Kidney epithelial cell (primary cell): ENCODE results near the gene ITLN1. TPM values are rescaled to one million over a fixed set of nuclear protein-coding genes. Genes with fewer than 3 reads are reported as not detected.

ENCODE experiments used
- DNase-seq: peaks from one replicate; pipeline ENCODE4 v3.0.0-alpha.2; 2010; ENCODE audit warnings: low read depth
- H3K27me3 ChIP-seq: 2 replicates; pipeline ENCODE4 v1.6.0; 2011; ENCODE audit warnings: low read length; ENCODE audit not compliant: control insufficient read depth, insufficient read depth
- H3K36me3 ChIP-seq: 2 replicates; pipeline ENCODE4 v1.5.1; 2011; ENCODE audit warnings: low read length; ENCODE audit not compliant: control insufficient read depth, insufficient read depth
- H3K4me3 ChIP-seq: 2 replicates; pipeline ENCODE4 v1.5.1; 2011; ENCODE audit warnings: low read depth, mild to moderate bottlenecking, control low read depth, low read length
- total RNA-seq: library from RNA; depleted of rRNA; stranded (reverse); fragments of >200 nt; gene quantifications from 2 replicates; pipeline ENCODE4 v1.2.3, GENCODE V29; 2015
- TF ChIP-seq, protein P1 (sequence below): IDR thresholded peaks from 2 replicates; pipeline ENCODE4 v1.5.1; 2011; ENCODE audit warnings: mild to moderate bottlenecking, moderate library complexity, low read length, control low read depth, inconsistent platforms; ENCODE audit not compliant: insufficient read depth, poor library complexity, severe bottlenecking

Gene ITLN1
- total RNA-seq, 1 donor from 2014 or later: not detected

GRCh38 chr1:160865337-160865736 lies 19.6 kb downstream of the ITLN1 start:
- Histone ChIP-seq H3K27me3 (no peaks in the 10 kb centered on the region), H3K4me3 (no peak overlapping the region), H3K36me3 (no peaks in the 10 kb centered on the region)
- TF ChIP-seq, protein P1, sequence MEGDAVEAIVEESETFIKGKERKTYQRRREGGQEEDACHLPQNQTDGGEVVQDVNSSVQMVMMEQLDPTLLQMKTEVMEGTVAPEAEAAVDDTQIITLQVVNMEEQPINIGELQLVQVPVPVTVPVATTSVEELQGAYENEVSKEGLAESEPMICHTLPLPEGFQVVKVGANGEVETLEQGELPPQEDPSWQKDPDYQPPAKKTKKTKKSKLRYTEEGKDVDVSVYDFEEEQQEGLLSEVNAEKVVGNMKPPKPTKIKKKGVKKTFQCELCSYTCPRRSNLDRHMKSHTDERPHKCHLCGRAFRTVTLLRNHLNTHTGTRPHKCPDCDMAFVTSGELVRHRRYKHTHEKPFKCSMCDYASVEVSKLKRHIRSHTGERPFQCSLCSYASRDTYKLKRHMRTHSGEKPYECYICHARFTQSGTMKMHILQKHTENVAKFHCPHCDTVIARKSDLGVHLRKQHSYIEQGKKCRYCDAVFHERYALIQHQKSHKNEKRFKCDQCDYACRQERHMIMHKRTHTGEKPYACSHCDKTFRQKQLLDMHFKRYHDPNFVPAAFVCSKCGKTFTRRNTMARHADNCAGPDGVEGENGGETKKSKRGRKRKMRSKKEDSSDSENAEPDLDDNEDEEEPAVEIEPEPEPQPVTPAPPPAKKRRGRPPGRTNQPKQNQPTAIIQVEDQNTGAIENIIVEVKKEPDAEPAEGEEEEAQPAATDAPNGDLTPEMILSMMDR: no peak
- DNase-seq: no peak

- Histone ChIP-seq H3K27me3 (no peaks in the 10 kb centered on the region), H3K4me3 (no peak overlapping the region), H3K36me3 (no peaks in the 10 kb centered on the region)
- DNase-seq: no peak
- TF ChIP-seq, protein P1: no peak
Observed at GRCh38 chr1:160864173-160864572, 20.8 kb downstream of the ITLN1 start.

GRCh38 chr1:160863774-160864131 lies 21.2 kb downstream of the ITLN1 start:
- no peak overlapping the region for H3K4me3 ChIP-seq
- no peaks in the 10 kb centered on the region for H3K36me3 ChIP-seq
- TF ChIP-seq, protein P1: no peak
- H3K27me3 ChIP-seq: no peaks in the 10 kb centered on the region
- no peak for DNase-seq

DNA sequence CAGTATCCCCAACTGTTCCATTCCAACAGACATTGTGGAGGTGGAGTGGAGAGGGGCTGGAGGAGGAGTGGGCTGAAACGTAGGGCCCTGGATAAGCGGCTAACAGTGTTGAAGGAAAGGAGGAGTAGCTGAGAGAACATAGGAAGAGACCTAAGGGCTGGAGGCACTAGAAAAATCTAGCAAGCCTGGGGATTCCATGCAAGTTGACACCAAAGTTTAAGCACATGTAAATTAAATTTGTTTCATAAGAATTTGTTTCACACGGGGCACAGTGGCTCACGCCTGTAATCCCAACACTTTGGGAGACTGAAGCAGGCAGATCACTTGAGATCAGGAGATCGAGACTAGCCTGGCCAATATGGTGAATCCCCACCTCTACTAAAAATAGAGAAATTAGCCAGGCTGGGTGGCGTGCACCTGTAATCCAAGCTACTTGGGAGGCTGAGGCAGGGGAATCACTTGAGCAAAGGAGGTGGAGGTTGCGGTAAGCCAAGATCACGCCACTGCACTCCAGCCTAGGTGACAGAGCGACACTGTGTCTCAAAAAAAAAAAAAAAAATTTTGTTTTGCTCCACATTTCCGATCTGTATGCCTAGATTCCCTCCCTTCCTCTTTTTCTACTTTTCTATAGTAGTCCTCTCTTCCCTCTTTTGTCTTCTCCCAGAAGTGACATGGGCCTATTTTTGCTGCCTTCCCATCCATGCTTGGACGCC lies 21.8 kb downstream of the ITLN1 start:
- Histone ChIP-seq H3K4me3 (no peak overlapping the region), H3K27me3 (no peaks in the 10 kb centered on the region), H3K36me3 (no peaks in the 10 kb centered on the region)
- TF ChIP-seq, protein P1: no peak
- no peak for DNase-seq

DNA sequence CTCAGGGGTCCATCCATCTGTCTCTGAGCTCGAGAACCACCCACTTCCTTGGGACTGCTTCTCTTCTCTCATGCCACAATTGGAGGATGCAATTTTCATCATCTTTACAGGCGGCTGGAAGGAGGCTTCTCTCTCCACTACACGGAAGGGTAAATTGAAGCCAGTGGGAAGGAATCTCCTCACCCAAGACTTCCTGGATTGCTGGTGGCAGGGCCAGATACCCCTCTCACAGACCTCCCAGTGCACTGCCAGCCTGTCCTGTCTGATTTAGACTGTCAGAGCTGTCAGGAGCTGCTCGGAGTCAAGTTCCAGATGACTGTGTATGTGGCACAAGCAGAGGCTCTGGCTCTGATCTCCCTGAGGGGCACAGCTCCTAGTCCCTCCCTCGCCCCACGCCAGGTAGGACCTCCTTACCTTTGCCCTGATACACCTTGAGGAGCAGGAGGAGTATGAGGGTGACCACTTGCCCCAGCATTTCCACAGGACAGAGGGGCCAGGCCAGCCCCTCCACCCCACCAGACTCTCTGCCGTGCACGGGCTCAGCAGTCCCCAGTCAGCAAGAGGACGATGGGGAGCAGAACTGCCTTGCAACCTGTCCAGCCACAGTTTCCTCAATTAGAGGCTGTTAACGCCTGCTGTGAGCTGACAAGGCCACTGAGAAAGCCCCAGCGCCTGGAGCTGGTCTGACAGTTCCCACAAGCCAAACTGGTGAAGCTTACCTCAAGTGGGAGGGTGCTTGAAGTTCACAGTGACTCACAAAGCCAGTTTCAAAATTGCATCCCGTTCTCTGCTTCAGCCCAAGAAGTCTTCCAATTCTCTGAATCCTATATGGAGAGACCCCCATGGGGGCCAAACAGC lies 22.5 kb downstream of the ITLN1 start, which contains the start of gene CD244:
CD244 (minus strand) TSS at position 685 of the 858 bp plus-strand sequence; CDS start at position 475, 210 bp downstream.
- TF ChIP-seq, protein P1: no peak
- no peak for DNase-seq
- Histone ChIP-seq H3K36me3 (no peaks in the 10 kb centered on the region), H3K4me3 (no peak within 1 kb of the TSS), H3K27me3 (no peaks in the 10 kb centered on the region)
